ENCODE measurements around the gene SMCO3.
"Not testable (repeated sequence)": the region's sequence is repeated elsewhere in the genome, so short reads cannot be mapped to it uniquely, and the experiment has no call there.

Gene SMCO3

GRCh38 chr12:14765398-14765797 lies 48.6 kb downstream of the SMCO3 start:
- H3K27ac ChIP-seq = no peak overlapping the region
- no peaks in the 10 kb centered on the region for H3K36me3 ChIP-seq (replicated peaks)
- no peak overlapping the region for H3K4me3 ChIP-seq (ENCODE audit: low read depth, low read length)
- no peak for TF ChIP-seq CTCF (IDR thresholded peaks at IDR 0.05; ENCODE audit: low read depth, low read length, missing control alignments)
- DNase-seq = no peak
- in situ Hi-C loops (cut with HindIII; ENCODE audit: low pct_ligation_motif_present, low sequenced_read_pairs) = no loop called here
- no peaks in the 10 kb centered on the region for H3K27me3 ChIP-seq (replicated peaks)

- in situ Hi-C loops (cut with HindIII; ENCODE audit: low pct_ligation_motif_present, low sequenced_read_pairs); H3K4me3 ChIP-seq (ENCODE audit: low read depth, low read length); DNase-seq: not testable (repeated sequence)
Observed at GRCh38 chr12:14759711-14760280, 54.2 kb downstream of the SMCO3 start.

DNA sequence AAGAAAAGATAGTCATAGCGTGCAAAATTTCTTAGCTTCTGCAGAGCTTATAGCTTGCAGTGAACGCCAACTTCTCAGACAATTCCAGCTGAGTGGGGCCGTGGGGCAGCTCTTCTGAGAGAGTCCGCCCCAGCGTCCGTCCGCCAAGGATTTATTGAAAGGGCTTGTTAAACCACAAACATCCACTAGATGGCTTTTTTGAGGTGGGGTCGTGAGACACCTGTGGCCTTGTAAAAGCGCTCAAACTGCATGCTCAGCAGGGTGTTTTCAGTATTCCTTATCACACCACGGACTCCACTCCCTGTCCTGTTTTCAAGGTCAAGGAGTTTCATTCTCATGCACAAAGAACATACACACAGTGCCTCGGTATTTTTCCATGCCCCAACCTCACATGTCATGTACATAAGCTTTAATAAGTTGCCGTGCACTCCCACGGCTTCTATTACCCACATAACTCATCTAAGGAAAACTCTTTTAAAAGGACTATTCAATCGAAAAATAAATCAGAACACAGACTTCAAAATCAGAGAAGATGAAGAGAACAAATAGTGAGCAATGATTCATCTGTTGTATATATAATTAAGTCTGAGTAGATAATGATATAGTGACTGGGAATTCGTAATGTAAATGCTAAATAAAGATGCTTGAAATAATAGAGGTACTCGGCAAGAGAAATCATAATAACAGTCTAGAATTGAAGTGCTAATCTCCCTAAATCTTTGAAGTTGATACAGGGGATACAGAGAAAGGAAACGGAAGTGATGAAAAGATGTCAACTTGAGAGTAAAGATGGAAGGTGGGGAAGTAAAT lies 57.4 kb downstream of the SMCO3 start:
- DNase-seq = no peak
- peak; percentile 62 for TF ChIP-seq CTCF (IDR thresholded peaks at IDR 0.05; ENCODE audit: low read depth, low read length, missing control alignments)
- Histone ChIP-seq H3K4me3 (ENCODE audit: low read depth, low read length) (no peak overlapping the region), H3K27me3 (replicated peaks) (no peaks in the 10 kb centered on the region), H3K36me3 (replicated peaks) (no peaks in the 10 kb centered on the region), H3K27ac (no peak overlapping the region)
- in situ Hi-C loops (cut with HindIII; ENCODE audit: low pct_ligation_motif_present, low sequenced_read_pairs) = no loop called here

More at GRCh38 chr12:14759711-14760280, 54.2 kb downstream of the SMCO3 start:
- not testable (repeated sequence) for H3K36me3 ChIP-seq (replicated peaks); H3K27me3 ChIP-seq (replicated peaks); H3K27ac ChIP-seq
